Mucosa of descending colon (tissue), 3 donors: ENCODE measurements around the gene TEX54. TPM values are rescaled to one million over a fixed set of nuclear protein-coding genes. Genes with fewer than 3 reads are reported as not detected.

Source experiments
- ATAC-seq: fragments of 200-7000 bp; cut with Tn5 transposase; one replicate; pipeline ENCODE4 v1.9.1; 2020; ENCODE audit warnings: mild to moderate bottlenecking, moderate library complexity
- DNase-seq, 3 donors: peaks; one replicate each; pipeline ENCODE4 v3.0.0-alpha.2; 2020
- H3K36me3 ChIP-seq: fragments of 200-600 bp; one replicate; pipeline ENCODE4 v1.8.0; 2021; ENCODE audit warnings: low read depth, mild to moderate bottlenecking
- H3K4me1 ChIP-seq: fragments of 200-600 bp; one replicate; pipeline ENCODE4 v1.8.0; 2021; ENCODE audit warnings: low read depth, mild to moderate bottlenecking
- H3K4me3 ChIP-seq: fragments of 200-600 bp; one replicate; pipeline ENCODE4 v1.8.0; 2021; ENCODE audit warnings: mild to moderate bottlenecking
- H3K9me3 ChIP-seq: fragments of 200-600 bp; one replicate; pipeline ENCODE4 v1.8.0; 2021; ENCODE audit warnings: mild to moderate bottlenecking
- intact Hi-C, 2 donors: fragments of 100-400 bp; cut with DNase I in 1 of 2; cut with micrococcal nuclease in 1 of 2; formaldehyde crosslinking; loops; one replicate each; pipeline versions ENCODE4 v1.11.0 to v1.11.1; 2022; cut with DNase I, micrococcal nuclease
- total RNA-seq, 3 donors: library from RNA; stranded (reverse); fragmentation: NEBNext Ultra II Directional in 2 of 3; extraction: Animal tissue kit (Norgen Biotek cat#: 25700) in 2 of 3; gene quantifications; one replicate each; pipeline versions ENCODE4 v1.2.1 to v1.2.4, GENCODE V29; 2021 to 2023
- TF ChIP-seq, protein P1 (sequence below): fragments of 200-600 bp; IDR thresholded peaks from one replicate; pipeline ENCODE4 v1.8.0; 2022; ENCODE audit warnings: antibody characterized with exemption, mild to moderate bottlenecking
- donor health status: DM: no; HTN: no; CAD: no; lungs with moderate emphysema.
- donor health status: DM: no; HTN: no; CAD: no.
- donor health status: DM: no; HTN: yes; CAD: no.

Gene TEX54
- total RNA-seq, 3 donors from 2014 or later = not detected

DNA sequence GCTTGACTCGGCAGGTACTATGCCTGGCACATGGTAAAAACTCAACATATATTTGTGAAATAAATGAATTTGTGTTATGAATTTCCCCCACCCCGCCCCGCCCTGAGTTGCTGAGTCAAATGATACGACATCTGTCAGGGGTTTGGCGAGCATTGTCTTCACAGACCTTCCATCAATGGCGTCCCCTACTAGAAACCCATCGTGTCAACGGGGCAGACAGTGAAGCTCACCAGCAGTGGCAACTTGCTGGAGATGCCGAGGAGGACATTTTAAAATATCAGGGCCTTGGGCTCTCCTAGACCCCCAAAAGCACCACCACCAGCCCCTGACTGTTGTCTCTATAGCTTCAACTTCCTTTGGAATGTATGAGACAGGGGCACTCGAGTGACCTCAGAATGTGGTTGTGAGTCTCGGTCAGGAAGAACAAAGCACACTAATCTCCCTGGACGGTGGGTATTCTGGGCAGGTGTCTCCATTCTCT is 26.6 kb downstream of the TEX54 start:
- H3K4me1 ChIP-seq = peaks cover 19% of the 10 kb centered on the region
- H3K36me3 ChIP-seq = no peaks in the 10 kb centered on the region
- DNase-seq = no peak
- ATAC-seq = no peak
- no peaks in the 10 kb centered on the region for H3K9me3 ChIP-seq
- intact Hi-C loops = no loop called here
- H3K4me3 ChIP-seq = peak overlapping the region; percentile 60
- TF ChIP-seq, protein P1, sequence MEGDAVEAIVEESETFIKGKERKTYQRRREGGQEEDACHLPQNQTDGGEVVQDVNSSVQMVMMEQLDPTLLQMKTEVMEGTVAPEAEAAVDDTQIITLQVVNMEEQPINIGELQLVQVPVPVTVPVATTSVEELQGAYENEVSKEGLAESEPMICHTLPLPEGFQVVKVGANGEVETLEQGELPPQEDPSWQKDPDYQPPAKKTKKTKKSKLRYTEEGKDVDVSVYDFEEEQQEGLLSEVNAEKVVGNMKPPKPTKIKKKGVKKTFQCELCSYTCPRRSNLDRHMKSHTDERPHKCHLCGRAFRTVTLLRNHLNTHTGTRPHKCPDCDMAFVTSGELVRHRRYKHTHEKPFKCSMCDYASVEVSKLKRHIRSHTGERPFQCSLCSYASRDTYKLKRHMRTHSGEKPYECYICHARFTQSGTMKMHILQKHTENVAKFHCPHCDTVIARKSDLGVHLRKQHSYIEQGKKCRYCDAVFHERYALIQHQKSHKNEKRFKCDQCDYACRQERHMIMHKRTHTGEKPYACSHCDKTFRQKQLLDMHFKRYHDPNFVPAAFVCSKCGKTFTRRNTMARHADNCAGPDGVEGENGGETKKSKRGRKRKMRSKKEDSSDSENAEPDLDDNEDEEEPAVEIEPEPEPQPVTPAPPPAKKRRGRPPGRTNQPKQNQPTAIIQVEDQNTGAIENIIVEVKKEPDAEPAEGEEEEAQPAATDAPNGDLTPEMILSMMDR = no peak

DNA sequence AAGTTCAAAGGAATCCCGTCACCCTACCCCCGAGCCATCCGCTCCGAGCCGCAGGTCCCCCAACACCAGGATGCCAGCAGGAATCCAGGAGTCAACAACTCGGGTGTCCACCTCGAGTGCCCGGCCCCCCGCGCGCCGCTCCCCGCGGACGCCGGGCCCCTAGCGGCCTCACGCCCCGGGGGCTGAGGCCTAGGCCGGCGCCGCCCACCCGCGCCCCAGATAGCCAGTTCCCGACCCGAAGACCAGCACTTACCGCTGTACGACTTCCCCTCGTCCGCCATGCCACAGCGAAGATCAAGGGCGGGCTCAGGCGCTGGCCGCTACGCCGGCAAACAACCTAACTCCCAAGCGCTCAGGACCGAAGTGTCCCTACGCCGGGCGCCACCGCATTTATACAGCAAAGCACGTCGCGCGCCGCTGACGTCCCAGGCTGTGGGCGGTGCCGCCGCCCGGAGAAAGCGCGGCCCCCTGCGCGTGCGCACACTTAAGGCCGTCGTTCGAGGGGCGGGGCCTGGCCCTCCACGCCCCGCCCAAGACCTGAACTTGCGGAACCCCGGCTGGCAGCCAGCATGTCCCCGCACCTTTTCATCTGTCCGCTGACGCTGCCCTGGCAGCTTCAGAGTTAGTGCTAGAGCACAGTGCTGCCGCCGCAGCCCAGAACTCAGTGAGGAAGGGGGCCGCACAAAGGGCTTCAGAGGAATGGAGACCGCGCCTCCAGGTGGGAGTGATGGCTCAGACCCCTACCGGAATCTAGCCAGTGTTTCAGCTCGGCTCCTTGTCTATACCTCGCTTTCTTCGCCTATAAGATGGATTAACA is 27.4 kb downstream of the TEX54 start, which contains the start of gene NXF1:
Gene NXF1, minus strand, starts transcription at position 365 of the 817 bp plus-strand sequence. Its CDS starts 84 bp downstream, at position 281.
- TF ChIP-seq, protein P1 = no peak
- H3K4me3 ChIP-seq = peak within 1 kb of the TSS; percentile 60
- no peaks in the 10 kb centered on the region for H3K9me3 ChIP-seq
- H3K4me1 ChIP-seq = peaks cover 19% of the 10 kb centered on the region
- DNase-seq (peak; percentile 95 to 98 (median 96)), ATAC-seq (peak; percentile 98)
- intact Hi-C loops = no loop called here
- H3K36me3 ChIP-seq = no peaks in the 10 kb centered on the region

DNA sequence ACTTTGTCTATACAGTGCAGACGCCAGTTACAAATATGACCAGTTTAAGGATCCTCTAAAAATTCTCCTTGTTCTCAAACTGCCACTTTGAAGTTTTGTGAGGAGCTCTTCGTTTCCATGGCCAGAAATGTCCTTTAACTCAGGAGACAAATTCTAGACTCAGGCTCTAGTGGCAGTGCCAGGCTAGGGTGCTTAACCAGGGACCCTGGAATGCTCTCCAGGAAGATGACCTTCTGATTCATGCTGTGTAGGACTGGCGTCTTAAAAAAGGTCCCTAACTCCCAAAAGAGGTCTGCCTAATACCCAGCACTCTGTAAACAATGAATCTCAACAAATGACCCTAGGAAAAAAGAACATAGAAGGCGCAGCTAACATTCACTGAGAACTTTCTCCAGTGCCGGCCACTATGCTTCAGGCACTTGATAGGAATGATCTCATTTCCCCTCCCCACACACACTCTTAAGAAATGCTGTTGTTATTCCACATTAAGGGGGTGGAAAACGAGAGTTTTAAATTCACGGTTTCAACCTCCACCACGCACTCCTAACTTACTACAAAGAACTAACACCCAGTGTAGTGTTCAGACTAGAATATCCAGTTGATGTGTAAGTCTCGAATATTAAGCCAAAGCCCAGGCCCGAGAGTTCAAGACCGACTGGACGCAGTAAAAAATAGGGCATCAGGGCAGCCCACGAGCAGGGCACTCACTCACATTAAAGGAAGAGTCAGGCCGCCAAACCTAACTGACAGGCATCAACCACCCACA is 28.1 kb downstream of the TEX54 start:
- Histone ChIP-seq H3K9me3 (no peaks in the 10 kb centered on the region), H3K4me3 (peak overlapping the region; percentile 60), H3K36me3 (no peaks in the 10 kb centered on the region), H3K4me1 (peaks cover 19% of the 10 kb centered on the region)
- ATAC-seq = peak; percentile 42
- TF ChIP-seq, protein P1 = no peak
- intact Hi-C loops = no loop called here
- DNase-seq = peak in 1 of 3 donors; percentile 35

DNA sequence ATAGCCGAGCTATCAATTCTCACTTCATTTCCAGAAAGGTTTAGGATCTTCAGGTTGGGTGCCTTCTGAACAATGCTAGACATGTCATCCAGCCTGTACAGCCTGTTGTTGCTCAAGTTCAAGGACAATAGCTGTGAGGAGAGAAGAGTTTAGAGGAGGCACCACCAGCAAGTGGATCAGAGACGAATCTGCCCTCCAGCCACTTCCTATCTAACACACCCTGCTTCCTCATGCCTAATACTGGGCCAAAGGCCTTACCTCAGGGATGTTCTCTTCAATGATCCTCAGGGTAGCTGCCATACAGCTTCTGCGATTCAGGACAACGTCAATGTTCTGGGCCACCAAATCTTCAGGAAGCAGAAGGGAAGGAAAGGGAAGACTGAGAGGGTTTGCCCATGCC is 31.6 kb downstream of the TEX54 start:
- intact Hi-C loops = no loop called here
- DNase-seq = no peak
- no peak for ATAC-seq

DNA sequence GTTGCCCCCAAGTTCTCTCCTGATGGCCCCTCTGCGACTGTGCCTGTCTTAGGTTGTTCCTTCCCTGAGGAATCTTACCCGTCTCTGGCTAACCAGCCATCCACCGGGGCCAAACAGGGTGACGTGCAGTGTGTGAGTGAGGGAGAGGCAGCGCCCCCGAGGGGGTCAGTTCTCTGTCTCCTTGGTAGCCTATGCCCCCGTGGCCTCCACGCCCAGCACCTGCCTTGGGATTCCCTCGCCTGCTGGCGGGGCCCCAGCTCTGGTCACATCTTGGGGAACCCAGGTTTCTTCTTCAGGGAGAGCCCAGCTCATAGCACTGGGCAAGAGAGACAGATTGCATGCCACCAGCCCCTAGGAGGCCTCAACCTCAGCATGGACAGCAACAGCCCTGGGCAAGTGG is 33.2 kb downstream of the TEX54 start:
- DNase-seq (peak in 1 of 3 donors; percentile 27), ATAC-seq (no peak)
- Histone ChIP-seq H3K4me3 (no peak overlapping the region), H3K9me3 (no peaks in the 10 kb centered on the region), H3K4me1 (peaks cover 10% of the 10 kb centered on the region), H3K36me3 (no peaks in the 10 kb centered on the region)
- TF ChIP-seq, protein P1 = no peak
- intact Hi-C loops = no loop called here

More for the DNA sequence above, 31.6 kb downstream of the TEX54 start:
- TF ChIP-seq, protein P1 = no peak
- no peak overlapping the region for H3K4me3 ChIP-seq
- H3K36me3 ChIP-seq = no peaks in the 10 kb centered on the region
- H3K4me1 ChIP-seq = peaks cover 14% of the 10 kb centered on the region
- no peaks in the 10 kb centered on the region for H3K9me3 ChIP-seq
